Mesenchymal stem cell (in vitro differentiated cells and primary cell): ENCODE results near the gene EML5.

Experiments
- DNase-seq: peaks from one replicate; pipeline ENCODE4 v3.0.0-alpha.2; 2013
- H2AFZ ChIP-seq: one replicate; pipeline ENCODE4 v1.6.1; 2013; ENCODE audit warnings: low read depth, mild to moderate bottlenecking, control low read depth, inconsistent platforms, low read length, moderate library complexity
- H2AK5ac ChIP-seq: 2 replicates; pipeline ENCODE4 v1.6.1; 2013; ENCODE audit warnings: low read length, moderate library complexity, mild to moderate bottlenecking, inconsistent platforms; ENCODE audit not compliant: severe bottlenecking
- H2BK120ac ChIP-seq: one replicate; pipeline ENCODE4 v1.6.1; 2013; ENCODE audit warnings: low read depth, mild to moderate bottlenecking, inconsistent platforms, low read length, moderate library complexity
- H2BK12ac ChIP-seq, 2 experiments: one replicate each; pipeline ENCODE4 v1.6.1; 2013; ENCODE audit warnings: inconsistent platforms in 2 of 2, low read length in 2 of 2, mild to moderate bottlenecking in 2 of 2, moderate library complexity in 2 of 2, control low read depth in 1 of 2
- H2BK15ac ChIP-seq: one replicate; pipeline ENCODE4 v1.6.1; 2013; ENCODE audit warnings: mild to moderate bottlenecking, low read depth, inconsistent platforms; ENCODE audit not compliant: poor library complexity, severe bottlenecking
- H2BK5ac ChIP-seq: 2 replicates; pipeline ENCODE4 v1.6.1; 2013; ENCODE audit warnings: low read depth, mild to moderate bottlenecking, low read length, control low read depth, inconsistent platforms; ENCODE audit not compliant: poor library complexity, severe bottlenecking
- H3K14ac ChIP-seq, 2 experiments: one replicate each; pipeline ENCODE4 v1.6.1; 2013; ENCODE audit warnings: inconsistent platforms in 2 of 2, low read length in 2 of 2, control low read depth in 1 of 2, mild to moderate bottlenecking in 1 of 2, moderate library complexity in 1 of 2
- H3K18ac ChIP-seq, 2 experiments: one replicate each; pipeline ENCODE4 v1.6.1; 2013; ENCODE audit warnings: inconsistent platforms in 2 of 2, low read length in 2 of 2, control low read depth in 1 of 2, low read depth in 1 of 2, mild to moderate bottlenecking in 1 of 2
- H3K23ac ChIP-seq, 2 experiments: one replicate each; pipeline ENCODE4 v1.6.1; 2013; ENCODE audit warnings: inconsistent platforms in 2 of 2, low read length in 2 of 2, mild to moderate bottlenecking in 2 of 2, moderate library complexity in 2 of 2, control low read depth in 1 of 2
- H3K27ac ChIP-seq: 2 replicates; pipeline ENCODE4 v1.5.1; 2013; ENCODE audit warnings: mild to moderate bottlenecking, moderate library complexity, low read length, control low read depth, inconsistent platforms; ENCODE audit not compliant: poor library complexity, severe bottlenecking
- H3K27me3 ChIP-seq, 2 experiments: 2 replicates each; pipeline versions ENCODE4 v1.6.1 to v1.7.0; 2013; ENCODE audit warnings: low read length in 2 of 2, mild to moderate bottlenecking in 2 of 2, moderate library complexity in 2 of 2, control low read depth in 1 of 2, inconsistent platforms in 1 of 2; ENCODE audit not compliant: control insufficient read depth in 1 of 2, insufficient read depth in 1 of 2
- H3K36me3 ChIP-seq, 2 experiments: 2 replicates each; pipeline versions ENCODE4 v1.6.1 to v1.7.0; 2013; ENCODE audit warnings: low read length in 2 of 2, control low read depth in 1 of 2, inconsistent platforms in 1 of 2, low read depth in 1 of 2, mild to moderate bottlenecking in 1 of 2; ENCODE audit not compliant: insufficient read depth in 2 of 2, control insufficient read depth in 1 of 2
- H3K4ac ChIP-seq, 2 experiments: one replicate each; pipeline ENCODE4 v1.6.1; 2013; ENCODE audit warnings: inconsistent platforms in 2 of 2, low read length in 2 of 2, mild to moderate bottlenecking in 2 of 2, moderate library complexity in 2 of 2, control low read depth in 1 of 2, low read depth in 1 of 2
- H3K4me1 ChIP-seq: 2 replicates; pipeline ENCODE4 v1.6.1; 2013; ENCODE audit warnings: low read depth, low read length, control low read depth; ENCODE audit not compliant: control insufficient read depth, insufficient read depth
- H3K4me2 ChIP-seq: 2 replicates; pipeline ENCODE4 v1.6.1; 2013; ENCODE audit warnings: low read length, mild to moderate bottlenecking, inconsistent platforms; ENCODE audit not compliant: poor library complexity, severe bottlenecking
- H3K4me3 ChIP-seq, 2 experiments: 2 replicates each; pipeline versions ENCODE4 v1.5.1 to v1.7.0; 2013; ENCODE audit warnings: low read length in 2 of 2, mild to moderate bottlenecking in 2 of 2, control low read depth in 1 of 2, low read depth in 1 of 2; ENCODE audit not compliant: insufficient read depth in 1 of 2
- H3K79me1 ChIP-seq: replicated peaks from 2 replicates; pipeline ENCODE4 v1.6.1; 2013; ENCODE audit warnings: mild to moderate bottlenecking, control low read depth, low read length, inconsistent platforms; ENCODE audit not compliant: poor library complexity, severe bottlenecking
- H3K9ac ChIP-seq: 2 replicates; pipeline ENCODE4 v1.7.0; 2013; ENCODE audit warnings: mild to moderate bottlenecking, low read length, moderate library complexity
- H3K9me3 ChIP-seq: 2 replicates; pipeline ENCODE4 v1.7.0; 2013; ENCODE audit warnings: mild to moderate bottlenecking, low read length; ENCODE audit not compliant: control insufficient read depth
- H4K8ac ChIP-seq: one replicate; pipeline ENCODE4 v1.6.1; 2013; ENCODE audit warnings: inconsistent platforms, mild to moderate bottlenecking, low read length, moderate library complexity
- H4K91ac ChIP-seq: one replicate; pipeline ENCODE4 v1.6.1; 2013; ENCODE audit warnings: mild to moderate bottlenecking, low read length, inconsistent platforms
- WGBS: methylation state at CpG from one replicate; pipeline ENCODE4 v1.1.7; 2013; ENCODE audit warnings: mixed read lengths; 5-methylcytosine and 5-hydroxymethylcytosine counted together

EML5 gene

DNA sequence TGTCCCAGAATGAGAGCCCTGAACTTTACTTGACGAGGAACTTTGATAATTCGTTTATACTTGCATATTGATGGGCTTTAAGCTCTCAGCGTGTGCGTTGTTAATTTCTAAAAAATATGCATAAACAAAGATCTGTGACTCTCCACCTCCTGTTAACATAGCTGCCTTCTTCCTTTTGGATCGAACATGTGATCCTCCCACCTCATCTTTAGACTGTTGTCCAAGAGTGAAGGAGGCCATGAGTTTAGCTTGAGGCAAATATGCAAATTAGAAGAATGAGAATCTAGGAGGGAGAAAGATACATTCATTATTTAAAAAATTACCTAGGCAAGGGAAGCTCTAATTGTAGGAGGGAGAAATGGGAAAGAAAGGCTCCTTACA, 32.3 kb upstream of the EML5 start:
- Histone ChIP-seq H3K27me3 (no peaks in the 10 kb centered on the region), H3K4me2 (peak overlapping the region; percentile 80), H3K4me3 (peak overlapping the region; percentile 66 to 83), H2BK5ac (peak overlapping the region; percentile 59), H3K23ac (no peak overlapping the region), H4K91ac (peak overlapping the region; percentile 92), H3K4ac (peak overlapping the region; percentile 42 to 91), H2AFZ (no peak overlapping the region), H3K9me3 (no peaks in the 10 kb centered on the region), H3K14ac (peak overlapping the region in 1 of 2 experiments; percentile 43), H2BK12ac (no peak overlapping the region), H3K27ac (peak overlapping the region; percentile 92), H3K18ac (peak overlapping the region; percentile 88 to 90), H3K36me3 (no peaks in the 10 kb centered on the region), H2BK15ac (no peak overlapping the region), H2BK120ac (no peak overlapping the region), H3K79me1 (peaks cover 12% of the 10 kb centered on the region), H3K9ac (peak overlapping the region; percentile 96), H2AK5ac (no peak overlapping the region), H3K4me1 (no peaks in the 10 kb centered on the region), H4K8ac (peak overlapping the region; percentile 99)
- no CpG with 5 or more reads among the region's 5 CpGs for WGBS
- DNase-seq, result peak; percentile 31

DNA sequence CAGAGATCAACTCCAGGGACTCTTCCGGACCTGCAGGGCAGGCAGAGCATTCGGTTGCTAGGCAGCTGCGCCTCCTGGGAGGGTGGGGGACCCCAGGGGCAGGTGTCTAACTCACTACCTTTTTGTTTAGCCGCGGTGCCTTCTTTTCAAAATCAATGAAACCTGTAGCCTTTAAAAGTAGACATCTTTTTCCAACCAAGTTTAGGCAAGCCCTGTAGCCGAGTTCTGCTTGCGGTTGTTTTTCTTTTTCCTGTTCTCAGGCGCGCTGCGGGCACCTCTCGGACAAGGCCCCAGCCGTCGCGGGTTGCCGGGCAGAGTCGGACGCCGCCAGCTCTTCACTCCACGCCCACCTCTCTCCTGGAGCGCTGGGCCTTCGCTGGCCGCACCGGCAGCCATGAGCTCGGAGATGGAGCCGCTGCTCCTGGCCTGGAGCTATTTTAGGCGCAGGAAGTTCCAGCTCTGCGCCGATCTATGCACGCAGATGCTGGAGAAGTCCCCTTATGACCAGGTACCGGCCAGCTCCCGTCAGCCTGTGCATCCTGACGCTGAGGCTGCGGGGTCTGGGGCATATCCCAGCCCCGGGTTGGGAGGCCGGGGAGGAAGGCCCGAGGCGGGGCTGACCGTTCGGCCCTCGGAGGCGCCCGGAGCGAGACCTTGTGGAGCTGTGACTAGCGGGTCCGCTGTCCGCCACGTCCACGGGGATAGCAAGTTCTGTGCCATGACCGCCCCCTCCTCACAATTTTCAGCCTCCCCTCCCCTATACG, 31.7 kb upstream of the EML5 start, which contains the start of gene TTC8:
TTC8 (plus strand) TSS at position 338 of the 764 bp plus-strand sequence; CDS start at position 395, 57 bp downstream.
- WGBS, result under 1% methylated on average over 40 of the region's 50 CpGs
- peak within 1 kb of the TSS; percentile 80 for H3K4me2 ChIP-seq
- H3K9me3 ChIP-seq, result no peaks in the 10 kb centered on the region
- peak within 1 kb of the TSS; percentile 88 to 90 for H3K18ac ChIP-seq
- H2AK5ac ChIP-seq, result no peak within 1 kb of the TSS
- peak within 1 kb of the TSS; percentile 66 to 83 for H3K4me3 ChIP-seq
- H4K8ac ChIP-seq, result peak within 1 kb of the TSS; percentile 99
- H2BK120ac ChIP-seq, result peak within 1 kb of the TSS; percentile 91
- H3K27me3 ChIP-seq, result peaks cover 0 to under 1% of the 10 kb centered on the region in 2 experiments
- H3K14ac ChIP-seq, result peak within 1 kb of the TSS; percentile 43 to 80
- H3K79me1 ChIP-seq, result peaks cover 12% of the 10 kb centered on the region
- peak within 1 kb of the TSS; percentile 92 for H3K27ac ChIP-seq
- H3K4ac ChIP-seq, result peak within 1 kb of the TSS; percentile 42 to 91
- H2BK12ac ChIP-seq, result peak within 1 kb of the TSS in 1 of 2 experiments; percentile 47
- H3K9ac ChIP-seq, result peak within 1 kb of the TSS; percentile 96
- no peak within 1 kb of the TSS for H3K23ac ChIP-seq
- peak within 1 kb of the TSS; percentile 76 for H2AFZ ChIP-seq
- DNase-seq, result peak; percentile 93
- H3K36me3 ChIP-seq, result no peaks in the 10 kb centered on the region
- H3K4me1 ChIP-seq, result no peaks in the 10 kb centered on the region
- peak within 1 kb of the TSS; percentile 93 for H2BK5ac ChIP-seq
- H4K91ac ChIP-seq, result peak within 1 kb of the TSS; percentile 92
- no peak within 1 kb of the TSS for H2BK15ac ChIP-seq

DNA sequence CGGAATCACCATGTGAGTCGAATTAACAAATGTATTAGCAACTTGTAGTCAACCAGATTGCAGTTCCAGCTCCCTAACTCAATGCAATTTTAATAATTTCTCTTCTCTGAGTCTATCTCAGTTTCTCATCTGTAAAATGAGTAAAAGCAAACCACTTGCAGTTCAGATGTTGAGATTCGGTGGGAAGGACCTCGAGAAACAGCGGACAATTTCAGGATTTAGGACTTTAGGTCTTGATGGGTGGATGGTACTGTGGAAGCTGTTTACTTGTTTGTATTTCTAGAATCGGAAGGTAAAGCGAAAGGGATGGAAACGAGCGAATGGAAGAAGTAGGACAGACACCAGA, 31.2 kb upstream of the EML5 start:
- Histone ChIP-seq H3K23ac (no peak overlapping the region), H3K79me1 (peaks cover 12% of the 10 kb centered on the region), H2BK120ac (no peak overlapping the region), H3K4me3 (peak overlapping the region in 1 of 2 experiments; percentile 83), H3K4me1 (no peaks in the 10 kb centered on the region), H2AK5ac (no peak overlapping the region), H2BK15ac (no peak overlapping the region), H4K91ac (no peak overlapping the region), H3K18ac (peak overlapping the region in 1 of 2 experiments; percentile 21), H3K9me3 (no peaks in the 10 kb centered on the region), H3K4ac (no peak overlapping the region), H3K4me2 (peak overlapping the region; percentile 72), H2BK12ac (no peak overlapping the region), H3K27me3 (peaks cover 2 to 6% of the 10 kb centered on the region in 2 experiments), H4K8ac (no peak overlapping the region), H3K27ac (no peak overlapping the region), H3K36me3 (no peaks in the 10 kb centered on the region), H3K14ac (no peak overlapping the region), H3K9ac (peak overlapping the region; percentile 96), H2BK5ac (no peak overlapping the region), H2AFZ (peak overlapping the region; percentile 76)
- DNase-seq, result no peak
- 12% methylated on average over 9 of the region's 9 CpGs for WGBS

DNA sequence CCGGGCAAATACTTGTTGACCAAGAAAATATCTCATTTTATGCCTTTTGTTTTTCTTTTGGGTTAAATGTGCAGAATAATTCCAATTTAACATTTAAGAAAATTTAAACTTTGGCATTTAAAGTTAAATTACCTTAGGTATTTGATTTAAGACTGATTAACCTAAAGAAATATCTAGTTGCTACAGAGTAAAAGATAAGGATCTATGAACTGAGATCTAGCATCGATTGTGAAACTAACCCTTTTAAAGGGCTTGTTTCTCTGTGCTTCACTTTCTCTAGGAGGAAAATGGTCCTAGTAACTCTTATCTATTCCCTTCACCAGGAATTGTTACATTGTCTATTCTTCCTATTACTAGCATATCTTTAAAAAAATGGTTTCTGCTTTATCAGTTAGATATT, 29.1 kb upstream of the EML5 start:
- no CpG with 5 or more reads among the region's 2 CpGs for WGBS
- no peak for DNase-seq
- Histone ChIP-seq H2AK5ac (no peak overlapping the region), H2AFZ (no peak overlapping the region), H3K9ac (no peak overlapping the region), H3K36me3 (no peaks in the 10 kb centered on the region), H3K4me2 (no peak overlapping the region), H3K4me1 (no peaks in the 10 kb centered on the region), H4K8ac (no peak overlapping the region), H3K4ac (no peak overlapping the region), H2BK5ac (no peak overlapping the region), H3K23ac (no peak overlapping the region), H3K4me3 (no peak overlapping the region), H3K27me3 (peaks cover 5 to 13% of the 10 kb centered on the region in 2 experiments), H4K91ac (no peak overlapping the region), H3K18ac (no peak overlapping the region), H3K14ac (no peak overlapping the region), H3K9me3 (no peaks in the 10 kb centered on the region), H3K79me1 (peaks cover 7% of the 10 kb centered on the region), H3K27ac (no peak overlapping the region), H2BK15ac (no peak overlapping the region), H2BK120ac (no peak overlapping the region), H2BK12ac (no peak overlapping the region)
